Left kidney (tissue), 2 donors: ENCODE results near the gene SLC25A17. TPM values are rescaled to one million over a fixed set of nuclear protein-coding genes. Genes with fewer than 3 reads are reported as not detected.
"Not testable (repeated sequence)": the region's sequence is repeated elsewhere in the genome, so short reads cannot be mapped to it uniquely, and the experiment has no call there.

Source experiments
- DNase-seq: peaks from one replicate; pipeline ENCODE4 v3.0.0-alpha.2; 2013
- polyA plus RNA-seq: library from polyadenylated mRNA; unstranded; fragments of 120-200 nt; gene quantifications from one replicate; pipeline ENCODE4 v1.2.1, GENCODE V29; 2013; ENCODE audit not compliant: insufficient read length

Gene SLC25A17
- polyA plus RNA-seq, 1 donor, result 48.8 TPM

DNA sequence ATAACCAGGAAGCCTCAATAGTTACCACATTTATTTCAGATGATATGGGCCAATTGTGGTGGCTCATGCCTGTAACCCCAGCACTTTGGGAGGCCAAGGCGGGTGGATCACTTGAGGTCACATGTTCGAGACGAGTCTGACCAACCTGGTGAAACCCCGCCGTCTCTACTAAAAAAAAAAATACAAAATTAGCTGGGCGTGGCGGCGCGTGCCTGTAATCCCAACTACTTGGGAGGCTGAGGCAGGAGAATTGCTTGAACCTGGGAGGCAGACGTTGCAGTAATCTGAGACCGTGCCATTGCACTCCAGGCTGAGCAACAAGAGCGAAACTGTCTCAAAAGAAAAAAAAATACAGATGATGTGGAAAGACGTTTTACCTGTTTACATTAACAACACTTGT is 60.3 kb downstream of the SLC25A17 start:
- not testable (repeated sequence) for DNase-seq

DNA sequence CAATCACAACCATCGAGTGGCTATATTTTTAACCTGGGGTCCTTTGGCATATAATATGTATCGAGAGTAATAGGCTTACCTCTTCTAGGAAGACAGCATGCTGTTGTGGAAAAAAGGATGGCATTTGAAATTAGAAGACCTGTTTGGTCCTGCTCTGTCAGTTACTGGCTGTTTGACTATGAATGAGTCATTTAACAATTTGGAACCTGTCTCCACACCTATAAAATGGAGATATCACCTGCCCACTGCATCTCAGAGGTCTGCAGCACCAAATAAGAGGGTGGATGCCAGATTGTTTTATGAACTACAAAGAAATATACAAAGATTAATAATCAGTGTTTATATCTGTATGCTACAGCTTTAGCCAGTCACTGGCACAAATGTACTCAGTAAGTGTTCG is 60.8 kb downstream of the SLC25A17 start:
- DNase-seq, result no peak

DNA sequence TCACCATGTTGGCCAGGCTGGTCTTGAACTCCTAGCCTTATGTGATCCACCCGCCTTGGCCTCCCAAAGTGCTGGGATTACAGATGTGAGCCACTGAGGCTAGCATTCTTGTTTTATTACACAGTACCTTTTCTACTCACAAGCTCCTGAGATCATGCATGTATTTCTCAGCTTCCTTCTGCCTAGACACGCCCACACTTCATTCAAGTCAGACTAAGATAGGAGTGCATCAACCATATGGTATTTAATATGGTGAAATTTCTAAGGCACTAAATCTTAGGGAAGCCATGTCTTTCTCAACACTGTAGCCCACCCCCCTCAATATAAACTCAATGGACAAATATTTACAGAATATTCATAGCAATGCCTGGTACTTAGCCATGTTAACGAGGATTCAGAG is 62.1 kb downstream of the SLC25A17 start:
- no peak for DNase-seq

DNA sequence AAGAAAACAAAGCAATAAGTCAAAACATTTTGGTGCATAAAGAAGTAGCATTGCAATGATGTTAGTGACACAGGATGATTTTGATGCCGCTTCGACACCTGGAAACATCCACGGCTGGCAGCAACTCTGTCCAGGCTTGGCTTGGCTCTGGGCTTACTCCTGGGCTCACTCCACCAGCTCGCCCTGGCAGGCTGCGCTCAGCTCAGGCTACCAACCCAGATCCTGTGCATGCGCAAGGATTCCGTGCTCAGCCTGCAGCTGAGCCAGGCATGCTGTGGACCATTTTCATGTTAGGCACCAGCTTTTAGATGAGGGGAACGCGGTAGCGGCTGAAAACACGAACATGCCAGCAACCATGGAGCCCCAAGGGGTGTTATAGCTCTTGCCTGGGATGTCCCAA is 66.0 kb downstream of the SLC25A17 start:
- no peak for DNase-seq

DNA sequence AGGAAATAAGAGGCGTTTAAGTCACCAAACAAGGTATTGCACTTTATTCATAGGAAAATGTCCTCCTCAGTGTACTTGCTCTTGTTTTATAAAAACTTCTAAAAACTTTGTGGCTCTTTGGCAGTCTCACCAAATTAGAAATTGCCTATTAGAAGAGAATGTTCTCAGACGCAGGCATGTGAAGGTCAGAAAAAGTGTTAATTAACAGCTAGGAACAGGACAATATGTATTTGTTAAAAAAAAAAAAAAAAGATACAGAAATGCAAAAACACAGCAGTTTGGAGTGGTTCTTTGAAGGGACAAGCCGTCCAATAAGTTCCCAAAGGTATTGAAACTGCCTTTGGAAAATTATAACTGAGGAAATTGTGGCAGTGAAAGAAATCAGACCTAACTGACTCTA is 67.9 kb downstream of the SLC25A17 start:
- DNase-seq, result no peak

DNA sequence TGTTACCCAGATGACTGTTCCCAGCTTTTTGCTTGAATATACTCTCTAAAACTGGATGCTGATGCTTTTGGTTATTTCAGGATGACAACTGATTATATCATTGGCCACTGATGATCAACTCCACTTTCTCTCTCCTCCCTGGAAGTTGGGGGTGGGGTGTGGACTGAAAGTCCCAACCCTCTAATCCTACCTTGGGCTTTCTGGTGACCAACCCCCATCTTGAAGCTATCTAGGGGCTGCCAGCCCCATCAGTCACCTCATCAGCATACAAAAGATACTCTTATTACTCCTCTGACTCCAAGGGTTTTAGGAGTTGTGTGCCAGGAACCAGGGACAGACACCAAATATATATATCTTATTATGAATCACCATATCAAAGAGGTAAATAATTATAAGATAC is 69.3 kb downstream of the SLC25A17 start:
- DNase-seq, result no peak

DNA sequence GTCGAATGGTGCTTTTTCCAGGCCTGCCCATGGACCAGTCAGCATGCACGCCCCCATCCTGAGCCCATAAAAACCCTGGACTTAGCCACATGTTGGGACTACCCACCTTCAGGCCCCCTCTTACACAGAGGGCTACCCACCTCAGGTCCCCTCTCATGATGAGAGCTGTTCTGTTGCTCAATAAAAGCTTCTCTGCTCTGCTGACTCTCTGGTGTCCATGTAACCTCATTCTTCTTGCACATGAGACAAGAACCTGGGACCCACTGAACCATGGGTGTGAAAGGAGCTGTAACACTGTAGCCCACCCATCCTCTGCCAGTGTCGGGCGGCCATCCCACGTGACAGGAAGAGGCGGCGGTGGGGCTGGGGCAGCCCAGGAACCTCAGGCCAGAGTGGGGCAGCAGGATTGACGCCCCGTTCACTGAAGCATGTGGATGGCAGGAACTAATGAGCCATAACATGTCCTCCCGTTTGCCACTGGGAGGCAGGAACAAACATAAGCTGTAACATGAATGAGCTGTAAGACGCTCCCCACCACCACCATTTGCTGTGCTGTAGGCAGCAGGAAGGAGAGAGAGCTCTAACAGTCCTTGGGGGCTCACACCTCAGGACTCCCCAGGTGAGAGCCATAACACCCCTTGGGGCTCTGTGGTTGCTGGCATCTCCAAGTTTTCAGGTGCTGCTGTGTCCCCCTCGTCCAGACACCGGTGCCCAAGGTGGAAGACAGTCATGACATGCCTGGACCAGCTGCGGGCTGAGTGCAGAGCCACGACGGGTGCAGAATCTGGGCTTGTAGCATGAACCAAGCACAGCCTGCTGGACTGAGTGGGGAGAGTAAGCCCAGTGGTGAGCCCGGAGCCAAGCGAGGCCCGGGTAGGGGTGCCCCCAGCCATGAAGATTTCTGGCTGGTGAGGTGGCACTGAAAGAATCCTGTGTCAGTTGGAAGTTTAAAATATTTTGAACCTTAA is 70.5 kb downstream of the SLC25A17 start:
- DNase-seq, result no peak

DNA sequence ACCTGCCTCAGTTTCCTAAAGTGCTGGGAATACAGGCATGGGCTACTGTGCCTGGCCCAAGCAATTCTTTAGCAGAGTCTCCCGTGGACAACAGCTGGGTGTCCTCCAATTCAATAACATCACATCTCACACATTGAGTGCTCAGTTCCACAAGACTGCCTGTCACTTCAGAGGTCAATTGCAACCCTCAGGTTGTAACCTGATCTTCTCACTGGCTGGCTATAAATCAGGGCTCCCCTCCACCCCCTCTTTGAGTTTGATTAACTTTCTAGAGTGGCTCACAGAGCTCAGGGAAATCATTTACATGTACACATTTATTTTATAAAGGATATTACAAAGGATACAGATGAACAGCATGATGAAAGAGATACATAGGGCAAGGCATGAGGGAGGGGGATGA is 71.8 kb downstream of the SLC25A17 start:
- DNase-seq, result peak; percentile 46

DNA sequence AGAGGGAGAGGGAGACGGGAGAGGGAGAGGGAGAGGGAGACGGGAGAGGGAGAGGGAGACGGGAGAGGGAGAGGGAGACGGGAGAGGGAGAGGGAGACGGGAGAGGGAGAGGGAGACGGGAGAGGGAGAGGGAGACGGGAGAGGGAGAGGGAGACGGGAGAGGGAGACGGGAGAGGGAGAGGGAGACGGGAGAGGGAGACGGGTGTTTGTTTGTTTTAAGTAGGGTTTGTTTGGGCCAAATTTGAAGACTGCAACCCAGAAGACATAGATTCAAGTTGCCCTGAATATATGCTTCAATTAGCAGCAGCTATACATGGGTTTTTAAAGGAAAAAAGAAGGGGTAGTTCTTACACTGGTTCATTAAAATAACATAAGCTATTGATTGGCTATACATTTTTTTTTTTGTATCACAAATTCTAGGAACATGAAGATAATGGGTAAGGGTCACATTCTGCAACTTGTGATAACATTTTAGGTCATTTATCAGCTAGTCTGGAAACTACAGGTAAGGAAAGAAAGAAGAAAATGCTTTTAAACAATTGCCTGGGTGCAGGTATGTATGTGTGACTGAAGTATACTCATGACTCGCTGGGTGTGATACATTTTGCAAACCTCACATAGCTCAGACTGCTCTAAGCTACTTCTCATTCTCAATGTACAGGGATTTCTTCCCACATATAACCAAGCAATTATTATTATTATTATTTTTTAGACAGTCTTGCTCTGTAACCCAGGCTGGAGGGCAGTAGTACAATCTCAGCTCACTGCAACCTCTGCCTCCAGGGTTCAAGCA is 72.5 kb downstream of the SLC25A17 start:
- DNase-seq, result no peak

DNA sequence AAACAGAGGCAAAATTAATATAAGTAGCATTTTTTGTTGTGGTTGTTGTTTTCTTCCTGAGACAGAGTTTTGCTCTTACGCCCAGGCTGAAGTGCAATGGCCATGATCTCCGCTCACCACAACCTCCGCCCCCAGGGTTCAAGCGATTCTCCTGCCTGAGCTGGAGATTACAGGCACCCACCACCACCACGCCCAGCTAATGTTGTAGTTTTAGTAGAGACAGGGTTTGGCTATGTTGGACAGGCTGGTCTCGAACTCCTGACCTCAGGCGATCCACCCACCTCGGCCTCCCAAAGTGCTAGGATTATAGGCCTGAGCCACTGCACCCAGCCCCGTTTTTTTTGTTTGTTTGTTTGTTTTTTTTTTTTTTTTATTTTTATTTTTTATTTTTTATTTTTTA is 75.4 kb downstream of the SLC25A17 start:
- DNase-seq, result no peak

DNA sequence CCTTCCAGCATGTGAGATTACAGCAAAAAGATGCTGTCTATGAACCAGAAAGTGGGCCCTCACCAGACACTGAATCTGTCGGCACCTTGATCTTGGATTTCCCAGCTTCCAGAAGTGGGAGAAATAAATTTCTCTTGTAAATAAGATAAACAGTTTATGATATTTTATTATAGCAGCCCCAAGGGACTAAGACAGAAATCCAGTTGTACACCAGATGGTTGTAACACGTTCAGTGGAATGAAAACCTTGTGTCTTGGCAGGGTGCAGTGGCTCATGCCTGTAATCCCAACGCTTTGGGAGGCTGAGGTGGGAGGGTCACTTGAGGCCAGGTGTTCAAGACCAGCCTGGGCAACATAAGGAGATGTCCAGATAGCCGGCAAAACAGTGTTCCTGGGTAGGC is 78.0 kb downstream of the SLC25A17 start:
- DNase-seq, result no peak

DNA sequence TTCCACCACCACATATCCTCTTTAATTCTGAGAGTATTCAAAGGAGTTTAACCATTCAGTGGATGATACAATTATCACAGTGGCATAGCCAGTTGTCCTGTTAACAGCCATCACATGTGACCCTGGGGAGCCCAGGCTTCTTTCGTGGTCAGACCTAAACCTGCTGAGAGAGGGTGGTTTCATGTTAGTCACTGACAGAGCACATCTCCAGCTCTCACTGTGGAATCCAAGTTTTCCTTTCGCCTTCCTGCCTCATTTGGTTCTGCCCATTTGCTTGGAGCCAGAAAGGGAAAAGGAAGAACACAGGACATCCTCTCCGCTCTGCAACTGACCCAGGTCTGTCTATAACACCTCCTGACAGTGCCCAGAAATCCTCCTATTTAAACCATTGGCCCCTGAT is 79.4 kb downstream of the SLC25A17 start:
- DNase-seq, result no peak

DNA sequence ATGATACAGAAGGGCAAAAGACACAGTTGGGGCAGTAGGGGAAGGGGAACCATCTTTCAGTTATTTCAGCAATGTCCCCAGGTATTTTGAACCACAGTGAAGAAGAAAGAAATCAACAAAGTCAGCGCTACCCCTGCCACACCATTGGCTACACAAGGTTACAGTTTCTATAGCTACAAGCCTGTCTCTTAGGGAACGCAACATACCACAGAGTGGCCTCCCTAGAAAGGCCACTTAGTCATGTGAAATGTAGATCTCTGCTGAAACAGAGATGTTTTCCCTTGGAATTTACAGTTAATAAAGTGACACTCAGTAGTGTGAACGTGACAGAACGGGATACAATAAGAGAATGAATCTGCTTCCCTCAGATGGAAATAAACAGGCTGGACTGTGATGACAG is 85.2 kb downstream of the SLC25A17 start:
- DNase-seq, result no peak

DNA sequence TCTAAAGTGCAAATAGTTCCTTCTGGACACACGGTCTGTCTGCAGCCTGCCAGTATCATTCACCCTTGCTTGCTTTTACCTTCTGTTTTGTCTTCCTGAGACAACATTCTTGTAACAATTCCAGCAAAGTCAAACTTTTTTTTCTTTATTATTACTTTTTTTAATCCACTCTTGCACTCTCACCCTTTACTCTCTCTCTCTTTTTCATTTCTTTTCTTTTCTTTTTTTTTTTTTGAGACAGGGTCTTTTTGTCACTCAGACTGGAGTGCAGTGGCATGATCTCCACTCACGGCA is 86.2 kb downstream of the SLC25A17 start:
- no peak for DNase-seq

DNA sequence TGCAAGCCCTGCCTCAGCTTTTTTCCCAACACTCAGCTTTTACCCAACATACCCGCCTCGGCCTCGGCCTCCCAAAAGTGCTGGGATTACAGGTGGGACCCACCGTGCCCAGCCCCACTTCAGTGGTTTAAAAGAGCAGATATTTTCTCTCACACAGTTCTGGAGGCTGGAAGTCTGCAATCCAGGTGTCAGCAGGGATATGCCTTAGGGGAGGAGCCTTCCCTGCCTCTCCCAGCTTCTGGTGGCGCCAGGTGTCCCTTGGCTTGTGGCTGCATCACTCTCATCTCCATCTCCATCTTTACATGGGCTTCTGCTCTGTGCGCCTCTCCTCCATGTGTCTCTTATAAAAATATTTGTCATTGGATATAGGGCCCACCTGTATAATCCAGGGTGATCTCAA is 89.9 kb downstream of the SLC25A17 start:
- no peak for DNase-seq

DNA sequence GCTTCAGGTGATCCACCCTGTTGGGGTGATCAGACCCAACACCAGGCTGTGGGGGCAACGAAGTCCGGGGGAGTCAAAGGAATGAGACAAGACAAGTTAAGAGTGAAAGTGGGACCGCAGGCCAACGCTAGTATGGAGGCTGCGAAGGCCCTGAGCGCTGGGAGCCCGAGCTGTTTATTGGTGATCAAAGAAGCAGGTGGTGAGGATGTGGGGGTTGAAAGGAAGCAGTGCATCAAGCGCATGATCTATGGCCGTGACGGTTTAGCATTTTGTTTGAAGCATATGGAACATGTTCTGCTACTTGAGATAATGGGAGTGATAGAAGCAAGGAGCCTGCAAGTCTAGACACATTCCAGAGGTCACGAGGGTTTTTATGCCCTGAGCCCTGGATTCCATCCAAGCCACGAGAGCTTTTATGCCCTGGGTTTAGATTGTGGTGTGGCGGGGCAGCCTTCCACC is 90.4 kb downstream of the SLC25A17 start:
- peak; percentile 59 for DNase-seq

DNA sequence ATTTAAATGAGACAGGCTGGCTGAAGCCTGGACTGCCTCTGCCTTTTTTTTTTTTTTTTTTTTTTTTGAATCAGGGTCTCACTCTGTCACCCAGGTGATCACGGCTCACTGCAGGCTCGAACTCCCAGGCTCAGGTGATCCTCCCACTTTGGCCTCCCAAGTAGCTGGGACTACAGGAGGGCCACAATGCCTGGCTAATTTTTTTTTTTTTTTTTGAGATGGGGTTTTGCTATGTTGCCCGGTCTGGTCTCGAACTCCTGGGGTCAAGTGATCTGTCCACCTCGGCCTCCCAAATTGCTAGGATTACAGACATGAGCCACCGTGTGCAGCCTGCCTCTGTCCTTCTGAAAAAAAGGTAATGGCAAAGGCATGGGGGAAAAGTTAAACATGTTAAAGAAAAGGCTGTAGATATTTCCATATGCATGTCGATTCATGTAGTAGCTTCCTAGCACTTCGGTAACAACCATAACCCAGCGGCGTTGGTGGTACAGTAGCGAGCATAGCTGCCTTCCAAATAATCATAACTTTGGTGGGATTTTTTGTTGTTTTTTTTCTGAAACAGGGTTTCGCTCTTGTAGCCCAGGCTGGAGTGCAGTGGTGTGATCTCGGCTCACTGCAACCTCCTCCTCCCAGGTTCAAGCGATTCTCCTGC is 91.1 kb downstream of the SLC25A17 start:
- DNase-seq, result no peak

DNA sequence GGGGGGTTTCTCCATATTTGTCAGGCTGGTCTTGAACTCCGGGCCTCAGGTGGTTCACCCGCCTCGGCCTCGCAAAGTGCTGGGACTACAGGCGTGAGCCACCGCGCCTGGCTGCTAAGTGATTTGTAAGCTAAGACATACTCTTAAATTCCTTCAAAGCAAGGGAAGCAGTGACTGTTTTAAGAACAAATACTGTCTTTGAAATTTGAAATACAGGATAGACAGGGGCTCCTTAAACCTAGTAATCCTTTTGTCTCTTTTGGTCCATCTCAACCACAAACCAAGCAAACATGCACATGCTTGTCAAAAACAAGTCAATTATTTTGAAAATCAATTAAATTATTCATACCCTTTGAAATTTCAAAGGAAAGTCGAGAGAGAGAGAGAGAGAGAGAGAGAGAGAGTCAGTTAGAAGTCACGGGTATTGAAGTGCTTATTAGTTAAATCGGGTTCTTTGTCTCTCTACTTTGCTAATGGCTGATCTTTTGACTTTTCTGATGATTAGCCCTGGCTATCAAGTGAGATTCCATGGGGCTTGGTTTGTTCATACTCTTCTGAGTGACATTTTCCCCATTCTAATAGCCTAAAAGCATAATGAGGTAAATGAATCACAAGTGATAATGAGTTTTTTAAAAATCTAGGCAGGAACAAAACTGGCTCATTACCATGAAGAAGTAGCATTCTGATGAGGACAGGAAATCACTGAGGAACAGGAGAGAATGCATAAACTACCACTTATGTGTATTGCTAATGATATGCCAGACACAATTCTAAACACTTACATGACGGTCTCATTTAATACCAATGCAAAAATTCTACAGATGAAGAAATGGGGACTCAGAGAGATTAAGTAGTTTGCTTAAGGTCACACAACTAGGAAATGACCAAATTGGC is 91.8 kb downstream of the SLC25A17 start:
- DNase-seq, result no peak

DNA sequence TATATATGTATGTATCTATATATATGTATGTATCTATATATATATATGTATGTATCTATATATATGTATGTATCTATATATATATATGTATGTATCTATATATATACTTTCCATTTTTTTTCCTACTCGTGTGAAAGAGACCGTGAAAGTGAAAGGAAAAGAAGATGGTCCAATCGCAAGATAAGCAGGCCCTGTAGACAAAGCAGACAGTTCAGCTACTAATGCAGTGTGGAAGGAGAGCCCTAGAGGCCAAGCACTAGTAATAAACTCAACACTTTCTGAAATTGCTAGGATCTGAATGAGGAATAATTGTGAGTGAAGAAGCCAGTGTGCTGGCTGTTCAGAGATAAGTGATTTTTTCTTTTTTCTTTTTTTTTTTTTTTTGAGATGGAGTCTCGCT is 92.6 kb downstream of the SLC25A17 start:
- DNase-seq, result no peak

DNA sequence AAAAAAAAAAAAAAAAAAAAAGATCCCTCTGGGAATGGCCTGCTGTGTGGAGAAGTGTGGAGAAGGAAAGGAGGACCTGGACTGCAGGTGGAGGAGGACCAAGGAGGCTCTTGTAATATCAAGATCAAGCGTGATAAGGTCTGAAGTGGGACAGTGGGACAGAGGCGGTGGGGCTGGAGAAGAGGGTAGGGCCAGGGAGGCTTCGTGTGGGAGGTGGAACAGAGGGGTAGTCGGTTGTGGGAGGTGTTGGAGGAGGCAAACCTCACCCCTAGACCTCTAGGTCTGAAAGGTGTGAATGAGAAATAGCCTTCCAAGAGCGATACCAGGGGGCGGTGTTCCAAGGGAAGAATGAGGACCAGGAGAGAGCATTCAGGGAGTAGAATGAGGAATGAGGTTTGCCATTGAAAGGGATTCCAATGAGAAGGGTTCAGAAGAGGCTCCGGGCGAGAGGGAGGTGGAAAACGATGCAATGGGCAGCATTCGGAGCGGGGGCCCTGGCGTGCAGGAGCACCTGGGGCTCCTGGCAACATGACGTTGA is 95.7 kb downstream of the SLC25A17 start:
- DNase-seq, result no peak

DNA sequence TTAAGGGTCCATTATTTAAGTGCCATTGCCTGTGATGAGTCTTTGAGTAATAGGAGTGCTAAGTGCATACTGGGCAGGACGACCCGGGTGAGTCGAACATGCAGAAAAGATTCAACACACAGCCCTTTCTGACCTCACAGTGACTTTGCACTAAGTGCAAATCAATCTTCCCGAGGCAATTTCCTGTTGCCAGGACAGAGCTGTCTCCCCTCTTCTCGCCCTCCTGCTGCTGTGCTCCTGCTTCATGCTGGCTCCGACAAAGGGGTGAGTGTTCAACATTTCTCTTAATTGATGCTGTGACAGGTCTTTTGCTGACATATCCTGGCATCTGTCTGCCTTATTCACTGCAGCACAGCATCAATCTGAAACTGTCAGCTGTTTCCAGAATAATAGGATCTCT is 97.9 kb downstream of the SLC25A17 start:
- DNase-seq, result peak; percentile 51
